HepG2 (cell line): ENCODE results near the gene ZNF22. TPM values are rescaled to one million over a fixed set of nuclear protein-coding genes. Genes with fewer than 3 reads are reported as not detected.

ENCODE experiments used
- CBFB ChIP-seq: sonication (generic); formaldehyde crosslinking; IDR thresholded peaks from 2 replicates; pipeline ENCODE4 v1.4.0; 2020; ENCODE audit warnings: missing genetic modification reagents
- EEA1 ChIP-seq: sonication (generic); formaldehyde crosslinking; IDR thresholded peaks from 2 replicates; pipeline ENCODE4 v1.5.1; 2020; ENCODE audit warnings: mild to moderate bottlenecking, missing genetic modification reagents, borderline replicate concordance
- FOXJ3 ChIP-seq: sonication (generic); formaldehyde crosslinking; IDR thresholded peaks from 2 replicates; pipeline ENCODE4 v1.4.0; 2020; ENCODE audit warnings: missing genetic modification reagents, mild to moderate bottlenecking, borderline replicate concordance
- FOXK2 ChIP-seq: fragments of 450-650 bp; IDR thresholded peaks from 2 replicates; pipeline ENCODE4 v1.6.1; 2016
- HMG20A ChIP-seq: IDR thresholded peaks from 2 replicates; pipeline ENCODE4 v1.6.1; 2016; ENCODE audit warnings: borderline replicate concordance
- HNRNPLL ChIP-seq: fragments of 200-400 bp; formaldehyde crosslinking; IDR thresholded peaks from 2 replicates; pipeline ENCODE4 v1.6.1; 2017; ENCODE audit warnings: mild to moderate bottlenecking, low read depth, low read length; ENCODE audit not compliant: poor library complexity, severe bottlenecking
- HOXA5 ChIP-seq: sonication (generic); formaldehyde crosslinking; IDR thresholded peaks from 2 replicates; pipeline ENCODE4 v1.4.0; 2020; ENCODE audit warnings: missing genetic modification reagents
- KDM3A ChIP-seq: IDR thresholded peaks from 2 replicates; pipeline ENCODE4 v1.6.1; 2018; ENCODE audit warnings: low read depth, missing compliant biosample characterization
- MIER2 ChIP-seq: IDR thresholded peaks from 2 replicates; pipeline ENCODE4 v1.6.1; 2016; ENCODE audit warnings: missing biosample characterization, missing genetic modification reagents
- MYPOP ChIP-seq: sonication (generic); formaldehyde crosslinking; IDR thresholded peaks from 2 replicates; pipeline ENCODE4 v1.8.1; 2023; ENCODE audit warnings: mild to moderate bottlenecking, moderate library complexity, missing genetic modification reagents
- NCOR1 ChIP-seq: fragments of 200-600 bp; sonication (generic); IDR thresholded peaks from 2 replicates; pipeline ENCODE4 v1.7.0; 2017; ENCODE audit warnings: antibody characterized with exemption, low read length, borderline replicate concordance
- PLRG1 ChIP-seq: fragments of 450-650 bp; conservative IDR thresholded peaks from 2 replicates; pipeline ENCODE4 v1.6.1; 2016
- RBFOX2 ChIP-seq: fragments of 200-400 bp; formaldehyde crosslinking; IDR thresholded peaks from 2 replicates; pipeline ENCODE4 v1.6.1; 2017; ENCODE audit warnings: low read depth, mild to moderate bottlenecking, low read length
- SALL1 ChIP-seq: sonication (generic); formaldehyde crosslinking; IDR thresholded peaks from 2 replicates; pipeline ENCODE4 v1.8.0; 2022; ENCODE audit warnings: mild to moderate bottlenecking, missing genetic modification reagents
- SNAPC2 ChIP-seq: sonication (generic); formaldehyde crosslinking; IDR thresholded peaks from 2 replicates; pipeline ENCODE4 v1.8.1; 2022; ENCODE audit warnings: mild to moderate bottlenecking, missing genetic modification reagents
- THRA ChIP-seq: sonication (generic); formaldehyde crosslinking; IDR thresholded peaks from 2 replicates; pipeline ENCODE4 v1.4.0; 2020; ENCODE audit warnings: missing genetic modification reagents, borderline replicate concordance
- YY1 ChIP-seq: IDR thresholded peaks from 2 replicates; pipeline ENCODE4 v1.6.1; 2011; ENCODE audit warnings: low read length, low read depth, moderate library complexity, mild to moderate bottlenecking; ENCODE audit not compliant: insufficient read depth, insufficient replicate concordance
- ZBTB43 ChIP-seq: sonication (generic); formaldehyde crosslinking; conservative IDR thresholded peaks from 2 replicates; pipeline ENCODE4 v1.4.0; 2020; ENCODE audit warnings: missing genetic modification reagents
- ZNF205 ChIP-seq: IDR thresholded peaks from 2 replicates; pipeline ENCODE4 v1.6.1; 2018; ENCODE audit warnings: missing biosample characterization, missing genetic modification reagents
- ZNF292 ChIP-seq: sonication (generic); formaldehyde crosslinking; IDR thresholded peaks from 2 replicates; pipeline ENCODE4 v1.8.1; 2022; ENCODE audit warnings: mild to moderate bottlenecking, low read depth, missing genetic modification reagents, borderline replicate concordance
- ZNF335 ChIP-seq: sonication (generic); formaldehyde crosslinking; IDR thresholded peaks from 2 replicates; pipeline ENCODE4 v1.4.0; 2020; ENCODE audit warnings: missing genetic modification reagents
- ZNF337 ChIP-seq: sonication (generic); formaldehyde crosslinking; IDR thresholded peaks from 2 replicates; pipeline ENCODE4 v1.5.1; 2020; ENCODE audit warnings: missing genetic modification reagents, low read depth, mild to moderate bottlenecking, borderline replicate concordance
- ZNF644 ChIP-seq: IDR thresholded peaks from 2 replicates; pipeline ENCODE4 v1.6.1; 2016; ENCODE audit warnings: low read depth
- ZSCAN30 ChIP-seq: sonication (generic); formaldehyde crosslinking; IDR thresholded peaks from 2 replicates; pipeline ENCODE4 v1.5.0; 2020; ENCODE audit warnings: mild to moderate bottlenecking, missing genetic modification reagents
- polyA plus RNA-seq, 8 experiments: library from polyadenylated mRNA; depleted of rRNA in 3 of 8; stranded (reverse) in 7 of 8; unstranded in 1 of 8; fragments of >200 nt; fragmentation: Illumina TruSeq in 4 of 8; extraction: Trizol in 4 of 8; gene quantifications; 2 replicates each; pipeline versions ENCODE4 v1.2.1 to v1.2.3, GENCODE V29; 2011 to 2016; ENCODE audit warnings: low read depth in 4 of 8, missing spikeins in 1 of 8, mixed read lengths in 1 of 8; ENCODE audit not compliant: insufficient read depth in 1 of 8
- total RNA-seq, 5 experiments: library from RNA; depleted of rRNA; stranded (reverse); fragments of >200 nt; fragmentation: Illumina TruSeq; extraction: Trizol; gene quantifications; 2 replicates each; pipeline ENCODE4 v1.2.3, GENCODE V29; 2016; ENCODE audit warnings: low read depth in 1 of 5
- TF ChIP-seq, protein P1 (sequence below): IDR thresholded peaks from 2 replicates; pipeline ENCODE4 v1.6.1; 2016; ENCODE audit warnings: low read depth, borderline replicate concordance

ZNF22 gene
- total and polyA plus RNA-seq, 2 of the 13 experiments (the other 11 are each of a cell fraction or from before 2014, with no cell fraction given), result 0.40 to 1.3 TPM

- TF ChIP-seq HMG20A (CRISPR knock-in tag) (peak; percentile 55; the same call in 1 of the 2 replicates), FOXJ3 (0 out of 2 replicates have a peak, but pooled peaks have one; percentile 41), HNRNPLL (peak; percentile 43), ZNF337 (CRISPR knock-in tag) (0 out of 2 replicates have a peak, but pooled peaks have one; percentile 56), KDM3A (0 out of 2 replicates have a peak, but pooled peaks have one; percentile 38), ZNF205 (CRISPR knock-in tag) (peak; percentile 98), RBFOX2 (peak; percentile 3; the same call in 1 of the 2 replicates), ZBTB43 (peak; percentile 80; the same call in 1 of the 2 replicates), CBFB (peak; percentile 71; the same call in 1 of the 2 replicates), ZNF335 (CRISPR knock-in tag) (peak; percentile 54; the same call in 1 of the 2 replicates), HOXA5 (CRISPR knock-in tag) (peak; percentile 67; the same call in 1 of the 2 replicates), PLRG1 (no peak), ZSCAN30 (no peak), SNAPC2 (CRISPR knock-in tag) (peak; percentile 57; the same call in 1 of the 2 replicates), NCOR1 (0 out of 2 replicates have a peak, but pooled peaks have one; percentile 34), ZNF292 (CRISPR knock-in tag) (peak; percentile 93), ZNF644 (peak; percentile 60; the same call in 1 of the 2 replicates), FOXK2 (no peak), THRA (CRISPR knock-in tag) (peak; percentile 65), SALL1 (peak; percentile 75), MYPOP (CRISPR knock-in tag) (0 out of 2 replicates have a peak, but pooled peaks have one; percentile 31), MIER2 (CRISPR knock-in tag) (peak; percentile 32; the same call in 1 of the 2 replicates), YY1 (peak; percentile 57), EEA1 (CRISPR knock-in tag) (no peak)
- TF ChIP-seq, protein P1, sequence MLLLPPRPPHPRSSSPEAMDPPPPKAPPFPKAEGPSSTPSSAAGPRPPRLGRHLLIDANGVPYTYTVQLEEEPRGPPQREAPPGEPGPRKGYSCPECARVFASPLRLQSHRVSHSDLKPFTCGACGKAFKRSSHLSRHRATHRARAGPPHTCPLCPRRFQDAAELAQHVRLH (CRISPR knock-in tag), result 0 out of 2 replicates have a peak, but pooled peaks have one; percentile 21
Observed at GRCh38 chr10:44963772-44964633, 36.7 kb upstream of the ZNF22 start (continued).
